Motor neuron (in vitro differentiated cells): ENCODE data around the gene FKBP10. TPM values are rescaled to one million over a fixed set of nuclear protein-coding genes. Genes with fewer than 3 reads are reported as not detected.

Experiments used
- ATAC-seq, 8 experiments: fragments of 200-7000 bp; cut with Tn5 transposase; replicated peaks in 6 of 8; 2 replicates each; pipeline ENCODE4 v1.8.0; 2021; ENCODE audit warnings: mild to moderate bottlenecking in 8 of 8, moderate library complexity in 8 of 8
- H3K27ac ChIP-seq, 2 donors: fragments of 250-450 bp; sonication (Bioruptor Pico); 2 replicates each; pipeline ENCODE4 v1.9.0; 2021; ENCODE audit warnings: antibody characterized with exemption in 2 of 2, mild to moderate bottlenecking in 2 of 2, moderate library complexity in 1 of 2
- H3K4me1 ChIP-seq, 2 donors: fragments of 250-450 bp; sonication (Bioruptor Pico); replicated peaks in 1 of 2; 2 replicates each; pipeline ENCODE4 v1.6.1; 2021; ENCODE audit warnings: antibody characterized with exemption in 2 of 2, mild to moderate bottlenecking in 2 of 2, moderate library complexity in 1 of 2
- H3K4me3 ChIP-seq, 5 donors: fragments of 250-450 bp; sonication (Bioruptor Pico); 2 replicates each; pipeline ENCODE4 v1.9.0; 2021; ENCODE audit warnings: antibody characterized with exemption in 5 of 5, mild to moderate bottlenecking in 5 of 5, moderate library complexity in 4 of 5
- WGBS, 10 experiments: fragments of 450-650 bp; shearing (Covaris generic); methylation state at CpG; one replicate each; pipeline ENCODE4 v1.0.0; 2022; 5-methylcytosine and 5-hydroxymethylcytosine counted together
- in situ Hi-C, 9 experiments: fragments of 400-800 bp; cut with MboI; loops; one replicate each; pipeline ENCODE4 v1.15.0; 2021; ENCODE audit warnings: low sequenced_read_pairs in 9 of 9, low pct_unique_long_range_greater_than_20kb in 2 of 9; ENCODE audit not compliant: unreplicated experiment in 9 of 9
- total RNA-seq, 8 experiments: library from RNA; unstranded; fragments of 300-600 nt; gene quantifications; 2 replicates each; pipeline versions ENCODE4 v1.2.3 to v1.2.4, GENCODE V29; 2022

Gene FKBP10
- total RNA-seq, 8 experiments from 2014 or later: 42.7 to 330 (median 97.6) TPM

DNA sequence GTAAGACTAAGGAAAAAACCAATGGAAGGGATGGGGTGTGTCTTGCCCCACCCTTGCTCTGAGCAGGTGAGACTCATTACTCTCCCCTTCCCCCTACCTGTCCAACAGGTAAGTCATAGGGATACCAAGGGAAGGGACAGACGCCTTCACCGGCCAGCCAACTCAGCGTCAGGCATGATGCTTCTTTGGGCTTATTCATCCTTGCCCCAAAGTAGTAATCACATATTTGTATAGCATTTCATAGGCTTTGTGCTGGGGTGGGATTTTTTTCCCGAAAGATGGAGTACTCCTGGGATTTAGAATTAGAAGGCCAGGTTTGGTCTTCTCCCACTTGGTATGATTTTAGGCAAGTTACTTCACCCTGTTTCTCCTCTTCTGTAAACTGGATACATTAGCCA lies 25.8 kb upstream of the FKBP10 start:
- WGBS, 10 experiments: 21 to 78% (median 39%) methylated on average over 1 to 4 of the region's 4 CpGs; no CpG with 5 or more reads in 4 of the 10 experiments

DNA sequence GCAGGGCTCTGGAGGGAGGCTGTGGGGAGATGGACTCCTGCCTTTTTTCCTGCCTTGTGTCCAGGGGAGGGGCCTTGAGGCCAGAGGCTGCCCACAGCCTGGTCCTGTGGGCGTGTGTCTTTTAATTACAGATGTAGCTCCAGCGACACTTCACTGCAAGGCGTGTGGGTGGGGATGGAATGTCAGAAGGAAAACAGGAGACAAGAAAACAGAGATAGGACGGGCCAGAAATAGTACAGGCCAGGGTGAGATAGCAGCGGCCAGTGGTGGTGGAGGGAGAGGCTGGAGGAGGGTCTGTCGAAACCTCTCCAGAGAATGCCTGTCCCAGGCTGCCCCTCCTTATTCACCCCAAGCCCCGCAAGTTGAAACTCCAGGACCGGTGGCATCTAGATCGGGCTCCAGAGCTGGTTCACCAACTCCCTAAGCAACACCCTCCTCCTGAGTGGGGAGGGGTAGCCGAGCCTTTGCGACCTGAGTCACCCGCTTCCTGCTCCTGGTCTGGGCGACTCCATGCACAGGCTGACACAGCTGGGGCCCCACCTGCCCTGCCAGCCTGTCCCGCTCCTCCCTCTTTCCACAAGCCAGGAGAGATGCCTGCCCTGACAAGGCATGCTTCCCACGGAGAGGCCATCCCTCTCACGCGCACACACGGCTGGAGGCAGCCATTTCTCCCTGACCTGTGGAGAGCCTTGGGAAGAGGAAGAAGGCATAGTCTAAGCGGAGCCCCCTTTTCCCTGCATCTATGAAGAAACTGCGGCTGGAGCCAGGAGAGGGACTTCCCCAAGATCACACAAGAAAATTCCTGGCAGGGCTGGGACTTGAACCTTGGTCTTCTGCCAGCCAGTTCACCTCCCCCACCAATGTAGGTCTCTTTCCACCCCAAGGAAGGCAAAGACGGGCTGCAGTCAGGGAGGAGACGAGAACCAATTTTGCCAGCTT lies 19.7 kb upstream of the FKBP10 start:
- in situ Hi-C loops: loop anchor here in 1 of 9 experiments (10.0 kb wide), 1 partner anchor 58 kb away; the partner anchor contains the start of gene HAP1
- peak; percentile 57 to 92 (median 88) for ATAC-seq
- Histone ChIP-seq H3K4me3 (no peak overlapping the region), H3K4me1 (peaks cover 18 to 19% of the 10 kb centered on the region in 2 donors), H3K27ac (peak overlapping the region in 1 of 2 donors; percentile 57)
- WGBS, 10 experiments: 17 to 80% (median 56%) methylated on average over 2 to 11 of the region's 22 CpGs; no CpG with 5 or more reads in 4 of the 10 experiments

More for the DNA sequence above, 25.8 kb upstream of the FKBP10 start:
- Histone ChIP-seq H3K4me3 (peak overlapping the region in 3 of 5 donors; percentile 15 to 20 (median 18)), H3K27ac (no peak overlapping the region), H3K4me1 (peaks cover 17% of the 10 kb centered on the region in 2 donors)
- in situ Hi-C loops: no loop called here
- ATAC-seq: no peak

DNA sequence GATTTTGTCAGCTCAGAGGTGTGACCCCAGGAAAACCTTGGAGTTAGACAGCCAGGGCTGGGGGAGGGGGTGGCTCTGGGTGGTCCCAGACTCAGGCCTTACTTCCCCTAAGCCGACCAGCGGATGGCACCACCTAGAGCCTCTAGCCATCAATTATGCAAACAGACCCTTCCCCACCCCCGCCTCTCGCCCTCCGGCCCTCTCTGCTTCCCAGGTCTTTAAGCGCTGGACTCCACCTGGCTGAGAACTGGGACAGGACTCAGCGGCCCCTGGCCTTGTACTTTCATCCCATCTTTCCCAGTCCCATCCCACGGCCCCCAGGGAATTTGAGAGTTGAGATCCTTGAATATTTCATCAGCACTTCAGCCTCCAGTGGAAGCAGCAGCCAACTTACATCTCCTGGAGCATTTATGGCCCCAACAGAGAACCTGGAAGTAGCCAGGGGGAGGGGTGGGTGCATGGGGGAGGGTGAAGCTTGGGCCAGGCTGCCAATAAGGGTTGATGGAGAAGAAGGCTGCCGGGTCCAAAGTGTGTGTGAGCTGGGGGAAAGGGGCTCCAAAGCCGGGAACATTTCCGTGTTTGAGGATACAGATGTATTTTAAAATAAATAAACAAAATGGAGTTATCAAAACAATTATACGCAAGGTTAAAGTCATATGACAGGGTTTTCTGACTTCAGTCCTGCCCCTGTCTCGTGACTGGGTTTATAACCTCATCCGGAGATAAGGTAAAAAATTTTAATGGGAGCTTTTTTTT lies 18.8 kb upstream of the FKBP10 start:
- ATAC-seq: peak in 1 of 8 experiments; percentile 8
- Histone ChIP-seq H3K4me1 (peaks cover 18 to 19% of the 10 kb centered on the region in 2 donors), H3K27ac (no peak overlapping the region), H3K4me3 (no peak overlapping the region)
- in situ Hi-C loops: loop anchor here in 1 of 9 experiments (10.0 kb wide), 1 partner anchor 59 kb away; the partner anchor contains the start of gene HAP1
- WGBS, 10 experiments: 20 to 90% (median 74%) methylated on average over 1 to 5 of the region's 14 CpGs; no CpG with 5 or more reads in 3 of the 10 experiments

GRCh38 chr17:41794540-41794975 lies 18.2 kb upstream of the FKBP10 start:
- H3K27ac ChIP-seq: no peak overlapping the region
- H3K4me1 ChIP-seq: peaks cover 18 to 19% of the 10 kb centered on the region in 2 donors
- WGBS, 10 experiments: 80 to 100% (median 90%) methylated on average over 1 to 5 of the region's 5 CpGs; no CpG with 5 or more reads in 6 of the 10 experiments
- H3K4me3 ChIP-seq: no peak overlapping the region
- no peak for ATAC-seq
- in situ Hi-C loops: loop anchor here in 1 of 9 experiments (10.0 kb wide), 1 partner anchor 60 kb away; the partner anchor contains the start of gene HAP1

GRCh38 chr17:41796121-41796895 lies 16.5 kb upstream of the FKBP10 start:
- H3K27ac ChIP-seq: no peak overlapping the region
- in situ Hi-C loops: loop anchor here in 1 of 9 experiments (10.0 kb wide), 1 partner anchor 62 kb away; the partner anchor contains the start of gene HAP1
- 50 to 100% (median 85%) methylated on average over 1 to 9 of the region's 10 CpGs for WGBS, 10 experiments

DNA sequence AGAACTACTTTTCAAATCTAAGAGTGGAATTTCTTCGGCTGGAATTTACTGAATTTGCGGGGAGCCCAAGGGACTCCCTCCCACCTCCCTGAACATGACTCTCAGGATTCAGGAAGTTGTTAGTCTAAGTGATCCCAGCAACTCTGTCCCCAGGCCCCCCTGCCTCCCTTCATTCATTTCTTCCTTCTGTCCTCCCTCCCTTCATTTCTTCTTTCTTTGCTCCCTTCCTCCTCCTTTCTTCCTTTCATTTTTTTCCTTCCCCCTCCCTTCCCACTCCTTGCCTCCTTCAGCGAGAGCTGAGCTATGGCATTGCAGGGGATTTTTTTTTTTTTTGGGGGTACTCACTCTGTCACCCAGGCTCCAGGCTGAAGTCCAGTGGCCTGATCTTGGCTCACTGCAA lies 15.4 kb upstream of the FKBP10 start:
- peaks cover 18 to 28% of the 10 kb centered on the region in 2 donors for H3K4me1 ChIP-seq
- no peak overlapping the region for H3K4me3 ChIP-seq
- in situ Hi-C loops: loop anchor here in 1 of 9 experiments (10.0 kb wide), 1 partner anchor 63 kb away; the partner anchor contains the start of gene HAP1
- WGBS, 10 experiments: 20 to 100% (median 75%) methylated on average over 1 to 2 of the region's 3 CpGs; no CpG with 5 or more reads in 3 of the 10 experiments
- ATAC-seq: no peak
- no peak overlapping the region for H3K27ac ChIP-seq

More at GRCh38 chr17:41796121-41796895, 16.5 kb upstream of the FKBP10 start:
- no peak for ATAC-seq
- no peak overlapping the region for H3K4me3 ChIP-seq
- H3K4me1 ChIP-seq: peaks cover 18 to 27% of the 10 kb centered on the region in 2 donors

- ATAC-seq: no peak
- in situ Hi-C loops: loop anchor here in 1 of 9 experiments (10.0 kb wide), 1 partner anchor 65 kb away; the partner anchor contains the start of gene HAP1
- Histone ChIP-seq H3K4me1 (peaks cover 0 to 9% of the 10 kb centered on the region in 2 donors), H3K4me3 (no peak overlapping the region), H3K27ac (no peak overlapping the region)
- 65 to 100% (median 86%) methylated on average over 2 to 4 of the region's 8 CpGs; no CpG with 5 or more reads in 5 of the 10 experiments for WGBS, 10 experiments
Measured at GRCh38 chr17:41799366-41799765, 13.4 kb upstream of the FKBP10 start.

DNA sequence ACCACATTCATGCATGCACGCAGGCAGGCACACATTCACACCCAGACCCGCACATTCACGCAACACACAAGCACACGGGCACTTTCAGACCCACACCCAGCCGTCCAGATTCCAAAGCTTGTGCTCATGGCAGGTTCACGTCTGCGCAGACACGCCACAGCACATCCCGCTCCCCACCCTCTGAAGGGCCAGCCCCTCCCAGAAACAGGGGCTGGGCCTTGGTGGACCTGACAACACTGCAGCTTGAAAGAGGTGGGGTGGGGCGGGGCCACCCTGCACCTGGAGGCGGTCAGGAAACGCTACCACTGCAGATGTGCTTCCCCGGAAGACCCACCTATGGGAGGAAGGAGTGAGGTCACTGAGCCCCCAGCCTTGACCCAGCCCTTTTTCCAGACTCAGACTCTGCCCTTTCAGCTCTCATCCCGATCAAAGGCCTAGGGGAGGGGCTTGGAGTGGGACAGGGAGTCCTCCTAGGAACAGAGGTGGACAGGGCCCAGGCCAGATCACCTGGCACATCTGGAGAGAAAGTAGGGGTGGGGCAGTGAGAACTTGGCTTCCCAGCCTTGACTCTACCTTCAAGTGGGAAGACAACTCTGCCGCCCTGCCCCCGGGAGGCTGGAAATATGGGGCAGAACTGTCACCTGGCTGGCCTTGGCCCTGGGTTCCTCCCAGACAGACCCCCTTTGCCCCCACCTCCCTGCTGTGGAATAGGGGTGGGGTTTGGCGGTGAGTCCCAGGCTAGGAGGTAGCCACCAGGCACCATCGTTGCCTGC lies 12.0 kb upstream of the FKBP10 start:
- Histone ChIP-seq H3K4me3 (no peak overlapping the region), H3K4me1 (peaks cover 0 to 9% of the 10 kb centered on the region in 2 donors), H3K27ac (no peak overlapping the region)
- in situ Hi-C loops: loop anchor here in 2 of 9 experiments (5.0 to 10.0 kb wide), 2 partner anchors 63 to 66 kb away; partner anchors contain the start of gene HAP1 (in 1 of the 2)
- WGBS, 10 experiments: 20 to 100% (median 83%) methylated on average over 1 to 3 of the region's 18 CpGs; no CpG with 5 or more reads in 6 of the 10 experiments
- peak; percentile 14 to 88 (median 36) for ATAC-seq

DNA sequence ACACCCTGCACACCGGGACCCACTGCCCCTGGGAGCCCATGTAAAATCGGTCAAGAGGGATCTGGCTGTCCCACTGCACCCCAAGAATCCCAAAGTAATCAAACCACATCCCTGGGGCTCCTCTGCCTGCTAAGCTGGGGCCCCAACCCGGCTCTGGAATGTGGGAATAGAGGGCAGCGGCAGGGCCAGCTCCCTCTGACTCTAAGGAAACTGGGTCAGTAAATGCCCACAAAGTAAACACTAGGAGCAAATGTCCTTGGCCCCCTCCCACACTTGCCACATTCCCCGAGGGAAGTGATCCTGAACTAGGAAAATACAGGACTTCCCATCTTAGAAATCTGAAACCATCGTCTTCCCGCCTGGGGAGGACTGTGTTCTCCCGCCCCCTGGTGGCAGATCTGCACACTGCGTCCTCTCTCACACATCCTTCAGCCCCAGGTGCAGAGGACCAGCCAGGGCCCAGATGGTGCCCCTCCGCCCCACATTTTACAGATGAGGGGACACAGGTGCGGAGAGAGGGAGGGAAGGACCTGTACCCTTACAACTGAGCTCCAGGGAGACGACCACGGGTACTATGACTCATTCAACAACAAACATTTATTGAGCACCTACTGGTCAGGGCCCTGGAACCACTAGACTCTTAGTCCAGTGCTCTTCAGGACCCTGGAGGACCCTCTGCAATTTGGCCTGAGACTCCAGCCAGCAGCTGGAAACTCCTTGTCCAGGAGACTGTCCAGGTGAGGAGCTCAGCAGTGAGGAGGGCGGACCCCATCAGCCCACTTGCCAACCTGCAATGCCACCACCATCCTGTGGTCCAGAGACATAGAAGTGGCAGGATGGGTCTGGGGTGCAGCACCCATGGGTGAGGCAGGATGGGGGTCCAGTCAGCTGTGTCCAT lies 11.2 kb upstream of the FKBP10 start:
- Histone ChIP-seq H3K4me1 (peaks cover 0 to 9% of the 10 kb centered on the region in 2 donors), H3K27ac (no peak overlapping the region), H3K4me3 (no peak overlapping the region)
- WGBS, 10 experiments: 0 to 60% (median 4%) methylated on average over 1 to 9 of the region's 14 CpGs; no CpG with 5 or more reads in 4 of the 10 experiments
- in situ Hi-C loops: loop anchor here in 2 of 9 experiments (5.0 to 10.0 kb wide), 2 partner anchors 64 to 67 kb away; partner anchors contain the start of gene HAP1 (in 1 of the 2)
- peak; percentile 44 to 81 (median 74) for ATAC-seq
